Lung (tissue), 12 donors: Measurements from ENCODE around the gene TOMT. TPM values are rescaled to one million over a fixed set of nuclear protein-coding genes. Genes with fewer than 3 reads are reported as not detected.

Experiments used
- ATAC-seq: fragments of 200-7000 bp; cut with Tn5 transposase; one replicate; pipeline ENCODE4 v1.9.1; 2020; ENCODE audit warnings: moderate number of reproducible peaks; ENCODE audit not compliant: insufficient read depth, low FRiP score
- DNase-seq, 3 donors: peaks; one replicate each; pipeline ENCODE4 v3.0.0-alpha.2; 2013 to 2017
- H3K27ac ChIP-seq, 2 donors: one replicate each; pipeline ENCODE4 v1.5.1; 2013; ENCODE audit warnings: mild to moderate bottlenecking in 2 of 2, moderate library complexity in 2 of 2, control low read depth in 1 of 2, inconsistent platforms in 1 of 2, low read depth in 1 of 2, low read length in 1 of 2
- H3K27me3 ChIP-seq, 3 donors: one replicate each; pipeline ENCODE4 v1.5.1; 2013; ENCODE audit warnings: low read length in 2 of 3; ENCODE audit not compliant: control insufficient read depth in 3 of 3, insufficient read depth in 3 of 3
- H3K36me3 ChIP-seq, 4 donors: one replicate each; pipeline ENCODE4 v1.5.1; 2013; ENCODE audit warnings: low read length in 4 of 4, mild to moderate bottlenecking in 1 of 4, moderate library complexity in 1 of 4; ENCODE audit not compliant: control insufficient read depth in 4 of 4, insufficient read depth in 4 of 4
- H3K4me1 ChIP-seq, 5 donors: one replicate each; pipeline ENCODE4 v1.5.1; 2013; ENCODE audit warnings: low read length in 5 of 5, mild to moderate bottlenecking in 2 of 5, moderate library complexity in 1 of 5; ENCODE audit not compliant: control insufficient read depth in 5 of 5, insufficient read depth in 5 of 5
- H3K4me3 ChIP-seq: one replicate; pipeline ENCODE4 v1.5.1; 2013; ENCODE audit warnings: mild to moderate bottlenecking, control low read depth, moderate library complexity
- H3K9ac ChIP-seq, 2 donors: one replicate each; pipeline ENCODE4 v1.5.1; 2013; ENCODE audit warnings: low read length in 2 of 2, control low read depth in 1 of 2; ENCODE audit not compliant: insufficient read depth in 1 of 2
- H3K9me3 ChIP-seq, 4 donors: one replicate each; pipeline ENCODE4 v1.5.1; 2013; ENCODE audit warnings: low read length in 3 of 4, mild to moderate bottlenecking in 1 of 4, moderate library complexity in 1 of 4; ENCODE audit not compliant: control insufficient read depth in 4 of 4, insufficient read depth in 3 of 4
- WGBS, 2 donors: extraction: QIAGEN DNeasy Blood & Tissue Kit; methylation state at CpG; one replicate each; pipeline ENCODE4 v1.1.7; 2013; 5-methylcytosine and 5-hydroxymethylcytosine counted together
- polyA plus RNA-seq, 2 donors: library from polyadenylated mRNA; stranded (reverse); fragments of 200-250 nt; gene quantifications; one replicate each; pipeline ENCODE4 v1.2.1, GENCODE V29; 2013
- total RNA-seq, 2 donors: library from RNA; depleted of rRNA in 1 of 2; stranded (reverse); fragments of >200 nt in 1 of 2; gene quantifications; one replicate each; pipeline ENCODE4 v1.2.1, GENCODE V29; 2014 to 2021
- TF ChIP-seq, protein P1 (sequence below): IDR thresholded peaks from 2 replicates; pipeline ENCODE4 v1.5.1; 2012; ENCODE audit warnings: mild to moderate bottlenecking; ENCODE audit errors: control extremely low read depth, extremely low read depth
- donor health status: control.
- donor health status: control.
- donor health status: Bipolar disorder and iron deficiency.
- donor health status: healthy.
- donor health status: DM: yes; HTN: yes; CAD: no.

The TOMT gene
- total and polyA plus RNA-seq, 4 donors: not detected

DNA sequence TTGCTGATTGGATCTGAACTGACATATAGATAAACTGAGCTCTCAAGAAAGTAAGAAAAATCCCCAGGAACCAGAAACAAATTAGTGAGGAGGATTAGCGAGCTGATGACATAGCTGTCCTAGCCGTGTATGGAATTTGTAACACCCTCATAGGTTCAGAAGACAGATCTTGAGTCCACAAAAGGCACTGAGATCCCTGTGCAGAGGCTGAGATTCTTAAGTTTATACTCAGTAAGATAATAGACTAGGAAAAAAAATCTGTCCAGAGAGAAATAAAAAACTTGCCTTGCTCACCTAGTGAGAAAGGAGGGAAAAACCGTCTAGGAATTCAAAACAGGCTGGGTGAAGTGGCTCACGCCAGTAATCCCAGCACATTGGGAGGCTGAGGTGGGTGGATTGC, 30.0 kb upstream of the TOMT start:
- Histone ChIP-seq H3K4me3 (no peak overlapping the region), H3K36me3 (peaks cover 0 to 2% (median 0%) of the 10 kb centered on the region in 4 donors), H3K4me1 (peaks cover 2 to 25% (median 7%) of the 10 kb centered on the region in 5 donors), H3K27ac (no peak overlapping the region), H3K9ac (no peak overlapping the region), H3K27me3 (no peaks in the 10 kb centered on the region), H3K9me3 (no peaks in the 10 kb centered on the region)
- DNase-seq: no peak
- WGBS, 2 donors: 84 to 92% methylated on average over 4 of the region's 4 CpGs
- ATAC-seq: no peak
- TF ChIP-seq, protein P1, sequence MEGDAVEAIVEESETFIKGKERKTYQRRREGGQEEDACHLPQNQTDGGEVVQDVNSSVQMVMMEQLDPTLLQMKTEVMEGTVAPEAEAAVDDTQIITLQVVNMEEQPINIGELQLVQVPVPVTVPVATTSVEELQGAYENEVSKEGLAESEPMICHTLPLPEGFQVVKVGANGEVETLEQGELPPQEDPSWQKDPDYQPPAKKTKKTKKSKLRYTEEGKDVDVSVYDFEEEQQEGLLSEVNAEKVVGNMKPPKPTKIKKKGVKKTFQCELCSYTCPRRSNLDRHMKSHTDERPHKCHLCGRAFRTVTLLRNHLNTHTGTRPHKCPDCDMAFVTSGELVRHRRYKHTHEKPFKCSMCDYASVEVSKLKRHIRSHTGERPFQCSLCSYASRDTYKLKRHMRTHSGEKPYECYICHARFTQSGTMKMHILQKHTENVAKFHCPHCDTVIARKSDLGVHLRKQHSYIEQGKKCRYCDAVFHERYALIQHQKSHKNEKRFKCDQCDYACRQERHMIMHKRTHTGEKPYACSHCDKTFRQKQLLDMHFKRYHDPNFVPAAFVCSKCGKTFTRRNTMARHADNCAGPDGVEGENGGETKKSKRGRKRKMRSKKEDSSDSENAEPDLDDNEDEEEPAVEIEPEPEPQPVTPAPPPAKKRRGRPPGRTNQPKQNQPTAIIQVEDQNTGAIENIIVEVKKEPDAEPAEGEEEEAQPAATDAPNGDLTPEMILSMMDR: no peak

GRCh38 chr11:72078477-72078876, 27.2 kb upstream of the TOMT start:
- ATAC-seq: no peak
- WGBS, 2 donors: 81 to 89% methylated on average over 6 of the region's 6 CpGs
- H3K36me3 ChIP-seq: peaks cover 0 to 2% (median 0%) of the 10 kb centered on the region in 4 donors
- no peaks in the 10 kb centered on the region for H3K27me3 ChIP-seq
- no peak overlapping the region for H3K4me3 ChIP-seq
- DNase-seq: peak in 1 of 3 donors; percentile 19
- TF ChIP-seq, protein P1: no peak
- H3K9me3 ChIP-seq: no peaks in the 10 kb centered on the region
- H3K4me1 ChIP-seq: peaks cover 0 to 21% (median 3%) of the 10 kb centered on the region in 5 donors
- H3K27ac ChIP-seq: peak overlapping the region in 1 of 2 donors; percentile 57
- H3K9ac ChIP-seq: peak overlapping the region in 1 of 2 donors; percentile 61

DNA sequence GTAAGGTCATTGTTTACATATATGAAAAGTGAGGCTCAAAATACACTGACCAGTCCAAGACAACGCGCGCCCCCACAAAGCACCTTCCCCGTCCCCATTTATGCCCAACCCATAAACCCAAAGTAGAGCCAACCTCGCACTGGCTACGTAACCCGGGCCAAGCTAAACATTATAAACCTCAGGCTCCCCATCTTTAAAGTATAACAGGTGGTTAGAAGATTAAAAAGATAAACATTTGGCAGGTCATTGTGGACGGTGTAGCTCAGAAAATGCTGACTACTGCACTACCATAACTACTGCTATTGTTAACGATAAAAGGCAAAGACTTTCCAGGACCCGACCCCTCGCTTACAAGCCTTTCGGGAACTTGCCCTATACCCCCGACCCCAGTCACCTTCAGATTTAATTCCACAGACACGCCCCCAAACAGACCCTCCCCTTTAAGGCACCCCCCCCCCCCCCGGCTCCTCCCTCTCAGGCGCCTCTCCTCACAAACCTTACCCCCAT, 25.9 kb upstream of the TOMT start:
- no peaks in the 10 kb centered on the region for H3K9me3 ChIP-seq
- H3K27me3 ChIP-seq: no peaks in the 10 kb centered on the region
- WGBS, 2 donors: 6 to 7% methylated on average over 15 to 16 of the region's 16 CpGs
- peak overlapping the region; percentile 93 to 95 for H3K27ac ChIP-seq
- DNase-seq (peak in 1 of 3 donors; percentile 70), ATAC-seq (peak; percentile 16)
- peak overlapping the region; percentile 67 for H3K4me3 ChIP-seq
- H3K4me1 ChIP-seq: peaks cover 0 to 21% (median 3%) of the 10 kb centered on the region in 5 donors
- peak overlapping the region; percentile 83 to 94 for H3K9ac ChIP-seq
- peaks cover 0 to 2% (median 0%) of the 10 kb centered on the region in 4 donors for H3K36me3 ChIP-seq
- TF ChIP-seq, protein P1: no peak
